AML-193 (cell line): ENCODE measurements around the gene ADGRG1.
"Not testable (repeated sequence)": the region's sequence is repeated elsewhere in the genome, so short reads cannot be mapped to it uniquely, and the experiment has no call there.

Source experiments
- DNase-seq, 2 experiments: peaks; one replicate each; lab custom pipeline; 2025; lab: John Stamatoyannopoulos, UW

The ADGRG1 gene

DNA sequence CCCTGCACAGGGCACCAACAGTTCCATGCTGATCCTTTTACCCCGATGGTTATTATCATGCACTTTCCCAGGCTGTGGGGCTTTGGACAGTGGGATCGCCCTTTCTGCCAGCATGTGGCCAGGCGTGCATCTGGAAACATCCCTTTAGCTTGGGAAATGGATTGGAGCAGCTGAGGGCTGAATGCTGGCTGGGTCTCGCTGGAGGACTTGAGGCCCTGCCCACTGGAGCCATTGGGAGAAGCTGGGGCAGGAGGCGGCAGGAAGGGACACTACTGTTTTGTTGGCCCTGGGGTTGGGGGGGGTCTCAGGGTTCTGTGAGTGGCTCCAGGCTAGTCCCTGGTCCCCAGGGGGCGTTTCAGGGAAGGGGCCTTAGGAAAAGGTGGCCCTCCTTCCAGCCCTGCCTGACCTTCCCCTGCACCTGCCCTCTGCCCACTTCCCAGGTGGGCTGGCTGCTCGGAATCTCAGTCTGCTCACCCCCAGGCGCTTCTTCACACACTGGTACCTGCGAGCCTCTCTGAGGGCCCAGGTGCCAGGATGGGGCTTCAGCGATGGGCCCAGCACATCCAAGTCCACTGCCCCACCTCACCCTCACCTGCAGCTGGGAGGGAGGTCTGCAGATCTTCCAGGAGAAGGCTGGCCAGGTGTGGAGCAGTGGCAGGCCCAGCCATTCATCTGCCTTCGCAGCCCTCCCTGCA, 38.1 kb downstream of the ADGRG1 start:
- DNase-seq, result no peak

- no peak for DNase-seq
These were observed 38.7 kb downstream of the ADGRG1 start for GRCh38 chr16:57667048-57667525.

DNA sequence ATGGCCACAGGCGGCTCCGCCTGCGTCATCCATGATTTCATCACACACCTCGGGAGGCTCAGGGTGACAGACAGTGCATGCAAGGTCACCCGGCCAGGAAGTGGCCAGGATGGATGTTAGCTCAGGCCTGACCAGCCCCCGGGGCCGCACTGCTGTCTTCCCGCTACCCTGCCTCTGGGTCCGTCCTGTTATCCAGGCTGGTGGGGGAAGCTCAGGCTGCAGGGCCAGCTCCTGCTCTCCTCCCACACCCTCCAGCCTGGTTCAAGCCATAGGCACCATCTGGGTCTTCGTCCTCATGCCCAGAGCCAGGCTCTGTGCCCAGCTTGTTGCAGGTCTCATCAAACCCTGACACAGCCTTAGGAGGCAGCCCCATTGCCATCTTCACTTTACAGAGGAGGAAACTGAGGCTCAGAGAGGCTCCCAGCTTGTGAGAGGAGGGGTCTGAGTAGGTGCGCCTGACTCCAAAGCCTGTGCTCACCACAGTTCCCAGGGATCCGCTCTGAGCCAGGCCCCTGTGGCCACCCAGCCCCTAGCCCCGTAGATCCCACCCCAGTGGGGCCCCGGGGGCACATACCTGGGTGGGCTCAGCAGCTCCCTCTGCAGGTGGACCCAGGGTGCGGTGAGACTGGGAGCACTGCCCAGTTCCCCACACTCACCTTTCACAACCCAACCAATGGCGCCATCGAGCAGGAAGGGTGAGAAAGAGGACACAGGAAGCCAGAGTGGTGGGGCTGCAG, 39.3 kb downstream of the ADGRG1 start:
- DNase-seq, result peak; percentile 86 to 90

DNA sequence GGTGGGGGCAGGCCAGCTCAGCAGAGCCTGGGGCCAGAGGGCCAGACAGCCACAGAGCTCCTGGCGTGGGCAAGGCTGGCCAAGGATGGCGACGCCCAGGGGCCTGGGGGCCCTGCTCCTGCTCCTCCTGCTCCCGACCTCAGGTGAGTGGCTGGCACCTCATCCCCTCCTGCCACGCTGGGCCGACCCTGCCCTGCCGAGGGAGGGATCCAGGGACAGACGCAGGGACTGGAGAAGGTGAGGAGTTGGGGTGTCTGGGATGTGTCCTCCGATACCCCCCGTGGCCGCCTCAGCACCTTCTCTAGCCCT, 39.8 kb downstream of the ADGRG1 start, which contains the start of gene ADGRG3:
Gene ADGRG3 (plus strand): TSS at position 44 of the 309 bp plus-strand sequence. CDS start 42 bp downstream, at position 86.
- DNase-seq, result no peak

- no peak for DNase-seq
These were observed 40.4 kb downstream of the ADGRG1 start for GRCh38 chr16:57668630-57669475.

DNA sequence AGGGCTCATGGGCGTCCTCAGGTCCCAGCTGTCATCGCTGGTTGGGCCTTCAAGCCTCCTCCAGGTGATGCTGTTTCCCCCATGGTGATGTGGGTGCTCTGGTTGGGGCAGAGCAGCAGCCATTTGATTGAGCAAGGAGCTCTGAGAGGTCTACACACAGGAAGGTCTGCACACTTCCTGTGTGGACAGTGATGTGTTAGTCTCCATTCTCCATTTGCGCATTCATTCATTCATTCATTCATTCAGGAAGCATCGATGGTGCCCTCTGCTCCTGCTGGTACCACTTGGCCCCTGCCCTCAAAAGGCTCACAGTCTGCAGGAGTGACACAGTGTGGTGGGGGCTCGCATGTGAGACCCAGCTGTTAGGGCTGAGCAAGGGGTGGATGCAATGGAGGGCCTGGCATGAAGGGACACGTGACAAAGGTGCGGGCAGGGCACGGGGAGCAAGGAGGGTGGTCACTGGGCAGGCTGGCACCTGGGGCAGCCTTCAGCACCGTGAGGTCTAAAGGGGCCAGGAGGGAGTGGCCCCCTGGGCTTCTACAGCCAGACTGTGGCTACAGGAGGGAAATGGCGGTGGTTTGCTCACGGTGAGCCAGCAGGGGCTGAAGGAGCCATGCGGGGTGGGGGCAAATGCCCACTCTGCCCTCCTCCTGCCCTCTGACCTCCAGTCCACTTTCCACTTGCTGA, 41.2 kb downstream of the ADGRG1 start:
- DNase-seq, result peak; percentile 15 to 18

- DNase-seq, result no peak
These were observed 41.8 kb downstream of the ADGRG1 start for GRCh38 chr16:57670196-57670595.

DNA sequence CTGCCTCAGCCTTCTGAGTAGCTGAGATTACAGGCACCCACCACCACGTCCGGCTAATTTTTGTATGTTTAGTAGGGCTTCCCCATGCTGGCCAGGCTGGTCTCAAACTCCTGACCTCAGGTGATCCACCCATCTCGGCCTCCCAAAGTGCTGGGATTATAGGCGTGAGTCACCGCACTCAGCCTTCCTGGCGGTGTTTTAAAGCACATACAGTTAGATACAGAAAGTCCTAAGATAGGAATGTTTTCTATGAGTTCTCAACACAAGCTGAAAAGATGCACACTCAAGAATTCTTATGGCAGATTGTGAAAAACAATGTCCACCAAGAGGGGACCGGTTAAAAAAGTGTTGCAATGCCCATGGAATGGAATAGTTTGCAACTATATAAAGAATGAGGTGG, 43.0 kb downstream of the ADGRG1 start:
- not testable (repeated sequence) for DNase-seq

GRCh38 chr16:57672416-57672815, 44.0 kb downstream of the ADGRG1 start:
- DNase-seq, result no peak

- DNase-seq, result no peak
These were observed 44.4 kb downstream of the ADGRG1 start for GRCh38 chr16:57672824-57673223.

DNA sequence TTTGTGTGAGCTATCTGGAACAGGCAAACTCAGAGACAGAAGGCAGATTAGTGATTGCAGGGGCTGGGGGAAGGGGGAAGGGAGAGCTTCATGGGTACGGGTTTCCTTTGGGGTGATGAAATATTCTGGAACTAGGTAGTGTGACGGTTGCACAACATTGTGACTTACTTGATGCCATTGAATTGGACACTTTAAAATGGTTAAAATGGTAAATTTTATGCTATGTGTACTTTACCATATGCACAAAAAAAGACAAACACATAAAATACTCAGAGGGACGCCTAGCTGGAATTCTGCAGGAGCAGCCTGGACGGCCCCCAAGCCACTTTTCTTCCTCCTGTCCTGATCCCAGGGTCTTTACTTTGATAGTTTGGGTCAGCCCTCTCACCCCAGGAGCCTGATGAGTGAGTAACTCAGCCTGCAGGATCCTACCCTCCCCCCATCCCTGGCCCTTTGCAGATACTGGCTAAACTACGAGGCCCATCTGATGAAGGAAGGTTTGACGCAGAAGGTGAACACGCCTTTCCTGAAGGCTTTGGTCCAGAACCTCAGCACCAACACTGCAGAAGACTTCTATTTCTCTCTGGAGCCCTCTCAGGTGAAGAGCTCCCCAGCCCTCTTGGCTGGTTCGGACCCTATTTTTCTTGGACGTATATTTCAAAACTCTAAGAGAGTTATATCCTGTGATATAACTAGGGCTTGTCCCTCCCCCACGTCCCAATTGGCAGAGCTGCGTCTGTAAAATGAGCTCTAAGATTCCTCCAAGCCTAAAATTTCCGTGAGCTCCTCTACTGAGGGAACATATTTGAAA, 47.5 kb downstream of the ADGRG1 start:
- DNase-seq, result peak; percentile 85 to 86

- DNase-seq, result no peak
These were observed 48.2 kb downstream of the ADGRG1 start for GRCh38 chr16:57676553-57677085.

DNA sequence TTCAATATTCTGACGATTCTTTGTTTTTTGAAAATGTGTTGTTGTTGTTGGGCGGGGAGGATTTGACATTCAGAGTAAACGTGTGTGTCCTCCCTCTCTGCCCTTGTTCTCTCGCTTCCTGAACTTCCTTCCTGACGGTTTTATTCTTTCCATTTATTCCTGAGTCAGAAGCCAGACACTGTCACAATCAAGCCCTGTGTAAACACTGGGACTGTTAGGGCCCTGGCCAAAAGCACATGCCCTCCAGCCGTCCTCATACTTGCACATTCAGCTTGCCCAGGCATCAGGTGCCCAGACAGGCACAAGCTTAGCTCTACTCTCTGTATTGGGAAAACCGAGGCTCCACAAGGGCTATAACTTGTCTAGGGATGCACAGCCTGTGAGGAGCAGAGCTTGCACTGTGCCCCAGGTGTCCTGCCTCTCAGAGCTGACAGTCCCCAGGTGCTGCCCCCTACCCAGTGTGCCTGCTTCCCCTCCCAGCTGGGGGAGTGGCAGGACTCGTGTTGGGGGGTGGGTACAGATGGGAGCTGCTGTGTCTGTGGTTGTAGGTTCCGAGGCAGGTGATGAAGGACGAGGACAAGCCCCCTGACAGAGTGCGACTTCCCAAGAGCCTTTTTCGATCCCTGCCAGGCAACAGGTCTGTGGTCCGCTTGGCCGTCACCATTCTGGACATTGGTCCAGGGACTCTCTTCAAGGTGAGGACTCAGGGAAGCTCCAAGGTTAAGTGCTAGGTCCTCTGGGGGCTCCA, 49.4 kb downstream of the ADGRG1 start:
- no peak for DNase-seq

- DNase-seq, result no peak
These were observed 50.6 kb downstream of the ADGRG1 start for GRCh38 chr16:57679016-57679415.

DNA sequence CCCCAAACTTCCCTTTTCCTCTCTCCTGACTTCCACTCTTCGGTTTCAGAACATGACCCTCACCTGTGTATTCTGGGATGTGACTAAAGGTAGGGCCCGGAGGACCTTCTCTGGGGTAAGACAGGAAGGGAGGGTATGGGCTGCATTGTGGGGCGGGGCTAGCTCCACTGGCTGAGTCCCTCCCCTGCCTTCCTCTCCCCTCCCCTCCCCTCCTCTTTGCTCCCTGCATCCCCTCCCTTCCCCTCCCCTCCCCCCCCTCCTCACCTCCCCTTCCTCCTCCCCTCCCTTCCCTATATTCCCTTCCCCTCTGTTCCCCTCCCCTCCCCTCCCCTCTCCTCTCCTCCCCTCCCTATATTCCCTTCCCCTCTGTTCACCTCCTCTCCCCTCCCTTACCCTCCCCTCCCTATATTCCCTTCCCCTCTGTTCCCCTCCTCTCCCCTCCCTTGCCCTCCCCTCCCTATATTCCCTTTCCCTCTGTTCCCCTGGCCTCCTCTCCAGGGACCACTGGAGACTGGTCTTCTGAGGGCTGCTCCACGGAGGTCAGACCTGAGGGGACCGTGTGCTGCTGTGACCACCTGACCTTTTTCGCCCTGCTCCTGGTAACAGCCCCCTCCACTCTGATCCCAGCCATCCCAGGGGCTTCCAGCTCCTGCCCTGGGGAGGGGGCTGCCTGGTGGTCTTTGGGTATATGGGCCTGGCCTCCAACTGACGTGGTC, 51.5 kb downstream of the ADGRG1 start:
- DNase-seq, result no peak

DNA sequence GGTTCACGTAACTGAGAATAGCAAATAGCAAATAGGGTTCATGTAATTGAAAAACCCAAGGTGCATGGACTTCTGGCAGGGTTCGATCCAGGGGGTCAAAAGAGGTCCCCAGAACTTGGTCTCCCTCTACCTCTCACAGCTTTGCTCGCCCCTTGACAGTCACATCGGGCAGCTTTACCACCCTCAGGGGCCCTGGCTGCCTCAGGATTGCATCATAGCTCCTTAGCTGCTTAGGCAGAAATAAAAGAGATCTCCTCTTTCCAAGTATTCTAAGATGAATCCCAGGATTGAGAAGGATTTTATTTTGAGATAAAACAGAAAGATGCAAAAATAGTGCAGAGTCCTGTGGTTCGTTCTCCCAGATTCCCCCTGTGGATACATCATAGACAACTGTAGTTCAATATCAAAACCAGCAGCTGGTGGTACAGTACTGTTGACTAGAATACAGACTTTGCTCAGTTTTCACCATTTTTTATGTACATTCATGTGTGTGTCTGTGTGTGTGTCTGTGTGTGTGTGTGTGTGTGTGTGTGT, 52.5 kb downstream of the ADGRG1 start:
- DNase-seq, result peak; percentile 16 to 17

GRCh38 chr16:57681950-57682728, 53.7 kb downstream of the ADGRG1 start:
- DNase-seq, result no peak
